Measurements from ENCODE around the gene LCE1F.

DNA sequence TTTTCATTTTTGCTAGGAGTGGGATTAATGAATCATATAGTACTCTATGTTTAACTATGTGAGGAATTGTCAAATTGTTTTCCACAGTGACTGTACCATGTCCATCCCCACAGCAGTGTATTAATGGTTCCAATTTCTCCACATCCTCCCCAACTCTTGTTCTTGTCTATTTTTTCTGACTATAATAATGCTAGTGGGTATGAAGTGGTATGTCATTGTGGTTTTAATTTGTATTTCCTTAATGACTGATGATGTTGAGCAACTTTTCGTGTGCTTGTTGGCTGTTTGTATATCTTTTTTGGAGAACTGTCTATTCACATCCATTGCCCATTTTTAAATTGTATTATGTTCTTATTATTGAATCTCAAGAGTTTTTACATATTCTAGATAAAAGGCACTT, 27.1 kb upstream of the LCE1F start:
- TF ChIP-seq, protein P1, sequence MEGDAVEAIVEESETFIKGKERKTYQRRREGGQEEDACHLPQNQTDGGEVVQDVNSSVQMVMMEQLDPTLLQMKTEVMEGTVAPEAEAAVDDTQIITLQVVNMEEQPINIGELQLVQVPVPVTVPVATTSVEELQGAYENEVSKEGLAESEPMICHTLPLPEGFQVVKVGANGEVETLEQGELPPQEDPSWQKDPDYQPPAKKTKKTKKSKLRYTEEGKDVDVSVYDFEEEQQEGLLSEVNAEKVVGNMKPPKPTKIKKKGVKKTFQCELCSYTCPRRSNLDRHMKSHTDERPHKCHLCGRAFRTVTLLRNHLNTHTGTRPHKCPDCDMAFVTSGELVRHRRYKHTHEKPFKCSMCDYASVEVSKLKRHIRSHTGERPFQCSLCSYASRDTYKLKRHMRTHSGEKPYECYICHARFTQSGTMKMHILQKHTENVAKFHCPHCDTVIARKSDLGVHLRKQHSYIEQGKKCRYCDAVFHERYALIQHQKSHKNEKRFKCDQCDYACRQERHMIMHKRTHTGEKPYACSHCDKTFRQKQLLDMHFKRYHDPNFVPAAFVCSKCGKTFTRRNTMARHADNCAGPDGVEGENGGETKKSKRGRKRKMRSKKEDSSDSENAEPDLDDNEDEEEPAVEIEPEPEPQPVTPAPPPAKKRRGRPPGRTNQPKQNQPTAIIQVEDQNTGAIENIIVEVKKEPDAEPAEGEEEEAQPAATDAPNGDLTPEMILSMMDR (IDR thresholded peaks at IDR 0.05), result no peak
- TF ChIP-seq POLR2AphosphoS5 (IDR thresholded peaks at IDR 0.05; ENCODE audit: insufficient read depth in 1 of 2, low read depth in 1 of 2) (no peak), POLR2A (IDR thresholded peaks at IDR 0.05) (no peak)
